Stimulated activated CD4-positive, alpha-beta T cell treated with anti-CD3 and anti-CD28 coated beads, Interleukin-15, amount 100 ng/mL, for 24 hours (primary cell): ENCODE data around the gene UBASH3B.

ENCODE experiments used
- DNase-seq: peaks from one replicate; pipeline ENCODE4 v3.0.0-alpha.2; 2020

Gene UBASH3B

GRCh38 chr11:122734848-122735496, 79.5 kb downstream of the UBASH3B start:
- no peak for DNase-seq

- DNase-seq = no peak
These were observed 82.6 kb downstream of the UBASH3B start for GRCh38 chr11:122737951-122738693.

- DNase-seq = no peak
These were observed 86.2 kb downstream of the UBASH3B start for GRCh38 chr11:122741613-122742300.

- DNase-seq = no peak
These were observed 86.9 kb downstream of the UBASH3B start for GRCh38 chr11:122742301-122743018.

- no peak for DNase-seq
These were observed 87.7 kb downstream of the UBASH3B start for GRCh38 chr11:122743097-122743741.

- DNase-seq = peak; percentile 89
These were observed 88.4 kb downstream of the UBASH3B start for GRCh38 chr11:122743949-122744348.

GRCh38 chr11:122744357-122744756, 88.8 kb downstream of the UBASH3B start:
- no peak for DNase-seq

- DNase-seq = no peak
These were observed 89.6 kb downstream of the UBASH3B start for GRCh38 chr11:122745111-122745510.

- peak; percentile 76 for DNase-seq
These were observed 90.5 kb downstream of the UBASH3B start for GRCh38 chr11:122746050-122746478.

- no peak for DNase-seq
These were observed 91.2 kb downstream of the UBASH3B start for GRCh38 chr11:122746611-122747244.

GRCh38 chr11:122747351-122747781, 91.8 kb downstream of the UBASH3B start:
- DNase-seq = no peak

GRCh38 chr11:122749005-122749687, 93.6 kb downstream of the UBASH3B start:
- peak; percentile 73 for DNase-seq

- DNase-seq = no peak
These were observed 94.5 kb downstream of the UBASH3B start for GRCh38 chr11:122750049-122750448.

GRCh38 chr11:122751292-122752070, 96.0 kb downstream of the UBASH3B start:
- DNase-seq = no peak

- DNase-seq = no peak
These were observed 98.5 kb downstream of the UBASH3B start for GRCh38 chr11:122754028-122754427.

- DNase-seq = peak; percentile 43
These were observed 99.2 kb downstream of the UBASH3B start for GRCh38 chr11:122754553-122755322.

- DNase-seq = no peak
These were observed 99.9 kb downstream of the UBASH3B start for GRCh38 chr11:122755409-122755808.

GRCh38 chr11:122755941-122756340, 100.4 kb downstream of the UBASH3B start:
- DNase-seq = no peak

GRCh38 chr11:122756417-122756816, 100.9 kb downstream of the UBASH3B start:
- DNase-seq = no peak

- no peak for DNase-seq
These were observed 101.7 kb downstream of the UBASH3B start for GRCh38 chr11:122757201-122757600.
